Peyer's patch (tissue), 4 donors: ENCODE data around the gene ZNF814. TPM values are rescaled to one million over a fixed set of nuclear protein-coding genes. Genes with fewer than 3 reads are reported as not detected.
A peak's percentile ranks its signal among the peaks of the same experiment; 100 is the strongest.

Source experiments
- DNase-seq, 3 donors: peaks; one replicate each; pipeline ENCODE4 v3.0.0-alpha.2; 2017 to 2019
- H3K27ac ChIP-seq, 4 donors: fragments of 200-600 bp; sonication (generic); one replicate each; pipeline ENCODE4 v1.5.1; 2016 to 2019
- H3K27me3 ChIP-seq, 2 donors: fragments of 200-600 bp; sonication (generic); one replicate each; pipeline ENCODE4 v1.5.1; 2019
- H3K36me3 ChIP-seq, 3 donors: fragments of 200-600 bp; sonication (generic); one replicate each; pipeline ENCODE4 v1.5.1; 2016 to 2019
- H3K4me1 ChIP-seq, 4 donors: fragments of 200-600 bp; sonication (generic); one replicate each; pipeline ENCODE4 v1.5.1; 2016 to 2019
- H3K4me3 ChIP-seq, 4 donors: fragments of 200-600 bp; sonication (generic); 1 replicate in 3 of 4; 2 replicates in 1 of 4; pipeline ENCODE4 v1.5.1; 2016 to 2019; ENCODE audit warnings: mild to moderate bottlenecking in 1 of 4
- H3K9me3 ChIP-seq, 4 donors: fragments of 200-600 bp; sonication (generic); one replicate each; pipeline ENCODE4 v1.5.1; 2016 to 2019; ENCODE audit warnings: mild to moderate bottlenecking in 1 of 4
- CTCF ChIP-seq, 6 experiments: fragments of 450-650 bp in 4 of 6; fragments of 200-600 bp in 2 of 6; sonication (generic) in 1 of 6; IDR thresholded peaks; one replicate each; pipeline ENCODE4 v1.5.1; 2017 to 2019; ENCODE audit warnings: antibody characterized with exemption in 6 of 6, mild to moderate bottlenecking in 3 of 6, moderate library complexity in 1 of 6
- POLR2A ChIP-seq, 2 donors: fragments of 450-650 bp; IDR thresholded peaks; one replicate each; pipeline ENCODE4 v1.5.1; 2017; ENCODE audit warnings: antibody characterized with exemption in 2 of 2, mild to moderate bottlenecking in 2 of 2, moderate library complexity in 2 of 2
- total RNA-seq, 4 donors: library from RNA; depleted of rRNA; stranded (reverse); fragments of >200 nt; gene quantifications; one replicate each; pipeline ENCODE4 v1.1.0, GENCODE V29; 2016

ZNF814 gene
- total RNA-seq, 4 donors from 2014 or later = 15.9 to 49.5 (median 30.8) TPM

DNA sequence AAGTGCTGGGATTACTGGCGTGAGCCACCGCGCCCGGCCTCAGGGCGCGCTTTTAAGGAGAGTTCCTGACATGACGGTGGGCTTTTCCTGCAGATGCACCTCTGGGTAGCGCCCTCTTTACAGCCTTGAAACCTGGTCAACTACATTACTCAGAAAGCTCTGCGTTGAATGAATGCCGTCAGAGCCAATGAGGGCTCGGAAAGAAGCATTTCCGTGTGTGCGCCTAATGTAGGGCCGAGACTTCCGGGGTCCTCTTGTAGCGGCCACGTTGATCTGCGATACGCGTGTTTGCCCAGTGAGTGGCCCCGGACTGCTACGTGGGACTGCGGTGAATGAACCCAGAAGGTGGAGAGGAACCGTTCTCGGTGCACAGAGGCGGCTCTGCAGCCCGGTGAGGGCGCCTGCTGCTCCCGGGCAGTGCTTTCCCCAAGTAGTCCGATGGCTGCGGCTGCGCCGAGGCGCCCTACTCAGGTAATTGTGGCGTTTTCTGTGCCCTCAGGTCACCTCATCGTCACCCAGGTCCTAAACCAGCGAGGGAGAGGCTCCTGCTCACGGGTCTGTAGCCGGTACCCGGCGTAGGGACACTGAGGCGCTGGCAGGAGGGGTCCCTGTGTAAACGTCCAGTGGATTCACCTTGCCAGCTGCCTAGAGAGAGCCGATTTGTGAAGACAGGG lies 69.2 kb downstream of the ZNF814 start:
- peaks cover 0 to 27% (median 7%) of the 10 kb centered on the region in 4 donors for H3K4me1 ChIP-seq
- TF ChIP-seq CTCF (IDR thresholded peaks at IDR 0.05) = peak in 1 of 6 experiments; percentile 17
- TF ChIP-seq POLR2A (IDR thresholded peaks at IDR 0.05) = peak; percentile 48 to 67
- no peaks in the 10 kb centered on the region for H3K9me3 ChIP-seq
- DNase-seq = peak; percentile 84 to 95 (median 87)
- no peaks in the 10 kb centered on the region for H3K36me3 ChIP-seq
- H3K4me3 ChIP-seq = peak overlapping the region; percentile 59 to 98 (median 92)
- H3K27me3 ChIP-seq = no peaks in the 10 kb centered on the region
- H3K27ac ChIP-seq = peak overlapping the region; percentile 71 to 92 (median 85)

DNA sequence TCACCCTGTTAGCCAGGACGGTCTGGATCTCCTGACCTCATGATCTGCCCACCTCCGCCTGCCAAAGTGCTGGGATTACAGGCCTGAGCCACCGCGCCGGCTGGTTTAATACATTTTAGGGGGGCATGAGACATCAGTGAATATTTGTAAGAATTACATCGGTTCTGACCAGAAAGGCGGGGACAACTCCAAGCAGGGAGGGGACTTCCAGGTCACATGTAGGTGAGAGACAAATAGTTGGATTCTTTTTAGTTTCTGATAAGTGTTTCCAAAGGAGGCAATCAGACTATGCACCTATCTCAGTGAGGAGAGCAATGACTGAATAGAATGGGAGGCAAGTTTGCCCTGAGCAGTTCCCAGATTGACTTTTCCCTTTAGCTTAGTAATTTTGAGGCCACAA lies 70.5 kb downstream of the ZNF814 start:
- H3K36me3 ChIP-seq = no peaks in the 10 kb centered on the region
- TF ChIP-seq CTCF (IDR thresholded peaks at IDR 0.05) (no peak), POLR2A (IDR thresholded peaks at IDR 0.05) (no peak)
- no peak for DNase-seq
- no peak overlapping the region for H3K4me3 ChIP-seq
- H3K9me3 ChIP-seq = no peaks in the 10 kb centered on the region
- peaks cover 5 to 23% (median 7%) of the 10 kb centered on the region in 4 donors for H3K4me1 ChIP-seq
- no peak overlapping the region for H3K27ac ChIP-seq
- no peaks in the 10 kb centered on the region for H3K27me3 ChIP-seq

DNA sequence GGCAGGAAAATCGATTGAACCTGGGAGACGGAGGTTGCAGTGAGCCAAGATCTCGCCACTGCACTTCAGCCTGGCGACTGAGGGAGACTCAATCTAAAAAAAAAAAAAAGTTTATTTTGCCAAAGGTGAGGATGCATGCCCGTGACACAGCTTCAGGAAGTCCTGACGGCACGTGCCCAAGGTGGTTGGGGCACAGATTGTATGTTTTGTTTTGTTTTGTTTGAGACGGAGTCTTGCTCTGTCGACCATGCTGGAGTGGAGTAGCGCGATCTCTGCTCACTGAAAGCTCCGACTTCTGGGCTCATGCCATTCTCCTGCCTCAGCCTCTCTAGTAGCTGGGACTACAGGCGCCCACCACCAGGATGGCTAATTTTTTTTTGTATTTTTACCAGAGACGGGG lies 70.9 kb downstream of the ZNF814 start:
- no peak for DNase-seq
- Histone ChIP-seq H3K4me1 (peaks cover 5 to 27% (median 7%) of the 10 kb centered on the region in 4 donors), H3K4me3 (no peak overlapping the region), H3K27me3 (no peaks in the 10 kb centered on the region), H3K36me3 (peaks cover 0 to under 1% (median 0%) of the 10 kb centered on the region in 3 donors), H3K9me3 (no peaks in the 10 kb centered on the region), H3K27ac (no peak overlapping the region)
- TF ChIP-seq CTCF (IDR thresholded peaks at IDR 0.05) (no peak), POLR2A (IDR thresholded peaks at IDR 0.05) (no peak)

DNA sequence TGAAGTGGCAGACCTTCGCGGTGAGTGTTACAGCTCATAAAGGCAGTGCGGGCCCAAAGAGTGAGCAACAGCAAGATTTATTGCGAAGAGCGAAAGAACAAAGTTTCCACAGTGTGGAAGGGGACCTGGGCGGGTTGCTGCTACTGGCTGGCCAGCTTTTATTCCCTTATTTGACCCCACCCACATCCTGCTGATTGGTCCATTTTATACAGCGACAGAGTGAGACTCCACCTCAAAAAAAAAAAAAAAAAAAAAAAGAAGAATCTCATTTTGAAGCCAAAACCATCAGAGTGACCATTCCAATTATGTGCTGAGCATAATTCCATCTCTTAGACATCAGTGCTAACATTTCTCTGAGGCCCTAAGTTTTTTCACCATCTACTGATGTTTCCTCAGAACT lies 72.2 kb downstream of the ZNF814 start:
- peaks cover 0 to 5% (median 0%) of the 10 kb centered on the region in 3 donors for H3K36me3 ChIP-seq
- DNase-seq = no peak
- no peak overlapping the region for H3K4me3 ChIP-seq
- no peak overlapping the region for H3K27ac ChIP-seq
- peaks cover 5 to 33% (median 9%) of the 10 kb centered on the region in 4 donors for H3K4me1 ChIP-seq
- H3K27me3 ChIP-seq = no peaks in the 10 kb centered on the region
- no peaks in the 10 kb centered on the region for H3K9me3 ChIP-seq
- no peak for TF ChIP-seq POLR2A (IDR thresholded peaks at IDR 0.05)
- TF ChIP-seq CTCF (IDR thresholded peaks at IDR 0.05) = no peak

GRCh38 chr19:57815247-57816075 lies 73.4 kb downstream of the ZNF814 start:
- TF ChIP-seq CTCF (IDR thresholded peaks at IDR 0.05) (no peak), POLR2A (IDR thresholded peaks at IDR 0.05) (no peak)
- DNase-seq = no peak
- Histone ChIP-seq H3K27ac (peak overlapping the region; percentile 80 to 93 (median 84)), H3K9me3 (no peaks in the 10 kb centered on the region), H3K36me3 (peaks cover 0 to 5% (median 0%) of the 10 kb centered on the region in 3 donors), H3K27me3 (no peaks in the 10 kb centered on the region), H3K4me3 (peak overlapping the region; percentile 66 to 100 (median 82)), H3K4me1 (peaks cover 0 to 27% (median 7%) of the 10 kb centered on the region in 4 donors)
